Suppressor macrophage treated with lipopolysaccharide for 4 hours (primary cell): ENCODE results near the gene BCL6.

Experiments used
- DNase-seq: peaks from one replicate; pipeline ENCODE4 v3.0.0-alpha.2; 2020

Gene BCL6

GRCh38 chr3:187745201-187746058, at the start of gene BCL6:
BCL6 (minus strand) TSS chr3:187745468; CDS start chr3:187733693, 11,775 bp downstream.
- peak; percentile 98 for DNase-seq

GRCh38 chr3:187794731-187795130, 49.5 kb upstream of the BCL6 start:
- no peak for DNase-seq

- DNase-seq: no peak
Observed at GRCh38 chr3:187793618-187794017, 48.4 kb upstream of the BCL6 start.

- DNase-seq: no peak
Observed at GRCh38 chr3:187792521-187792920, 47.3 kb upstream of the BCL6 start.

GRCh38 chr3:187789872-187790271, 44.6 kb upstream of the BCL6 start:
- no peak for DNase-seq

GRCh38 chr3:187788984-187789857, 44.0 kb upstream of the BCL6 start:
- DNase-seq: no peak

GRCh38 chr3:187783098-187783497, 37.8 kb upstream of the BCL6 start:
- peak; percentile 54 for DNase-seq

- DNase-seq: no peak
Observed at GRCh38 chr3:187782006-187782405, 36.7 kb upstream of the BCL6 start.

- no peak for DNase-seq
Observed at GRCh38 chr3:187781001-187781400, 35.7 kb upstream of the BCL6 start.

- DNase-seq: no peak
Observed at GRCh38 chr3:187778726-187779125, 33.5 kb upstream of the BCL6 start.

- DNase-seq: peak; percentile 90
Observed at GRCh38 chr3:187777331-187777941, 32.2 kb upstream of the BCL6 start.

- no peak for DNase-seq
Observed at GRCh38 chr3:187775549-187775948, 30.3 kb upstream of the BCL6 start.

- peak; percentile 95 for DNase-seq
Observed at GRCh38 chr3:187774185-187774789, 29.0 kb upstream of the BCL6 start.

GRCh38 chr3:187773233-187774184, 28.2 kb upstream of the BCL6 start:
- DNase-seq: peak; percentile 94

GRCh38 chr3:187770224-187770623, 25.0 kb upstream of the BCL6 start:
- no peak for DNase-seq

- no peak for DNase-seq
Observed at GRCh38 chr3:187769771-187770170, 24.5 kb upstream of the BCL6 start.

- DNase-seq: no peak
Observed at GRCh38 chr3:187767266-187768012, 22.2 kb upstream of the BCL6 start.

- no peak for DNase-seq
Observed at GRCh38 chr3:187765342-187765741, 20.1 kb upstream of the BCL6 start.

GRCh38 chr3:187763850-187764648, 18.8 kb upstream of the BCL6 start:
- DNase-seq: no peak

GRCh38 chr3:187762792-187763191, 17.5 kb upstream of the BCL6 start:
- DNase-seq: no peak
